HG03354 (cell line): ENCODE measurements around the gene ANP32E.
"Not testable (repeated sequence)": the region's sequence is repeated elsewhere in the genome, so short reads cannot be mapped to it uniquely, and the experiment has no call there.

ENCODE experiments used
- ATAC-seq: cut with Tn5 transposase; IDR thresholded peaks from one replicate; pipeline ENCODE4 v1.9.1; 2021; ENCODE audit warnings: mild to moderate bottlenecking; ENCODE audit not compliant: unreplicated experiment, poor library complexity, severe bottlenecking

The ANP32E gene

DNA sequence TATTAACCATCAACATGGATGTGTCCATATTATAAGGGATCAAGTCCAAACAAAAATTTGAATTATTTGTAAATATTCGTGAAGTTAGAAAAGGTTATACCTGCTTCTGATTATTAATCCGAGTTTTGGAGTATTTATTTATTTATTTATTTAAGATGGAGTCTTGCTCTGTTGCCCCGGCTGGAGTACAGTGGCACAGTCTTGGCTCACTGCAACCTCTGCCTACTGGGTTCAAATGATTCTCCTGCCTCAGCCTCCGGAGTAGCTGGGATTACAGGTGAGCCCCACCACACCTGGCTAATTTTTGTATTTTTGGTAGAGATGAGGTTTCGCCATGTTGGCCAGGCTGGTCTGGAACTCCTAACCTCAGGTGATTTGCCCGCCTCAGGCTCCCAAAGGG lies 20.1 kb downstream of the ANP32E start:
- not testable (repeated sequence) for ATAC-seq

DNA sequence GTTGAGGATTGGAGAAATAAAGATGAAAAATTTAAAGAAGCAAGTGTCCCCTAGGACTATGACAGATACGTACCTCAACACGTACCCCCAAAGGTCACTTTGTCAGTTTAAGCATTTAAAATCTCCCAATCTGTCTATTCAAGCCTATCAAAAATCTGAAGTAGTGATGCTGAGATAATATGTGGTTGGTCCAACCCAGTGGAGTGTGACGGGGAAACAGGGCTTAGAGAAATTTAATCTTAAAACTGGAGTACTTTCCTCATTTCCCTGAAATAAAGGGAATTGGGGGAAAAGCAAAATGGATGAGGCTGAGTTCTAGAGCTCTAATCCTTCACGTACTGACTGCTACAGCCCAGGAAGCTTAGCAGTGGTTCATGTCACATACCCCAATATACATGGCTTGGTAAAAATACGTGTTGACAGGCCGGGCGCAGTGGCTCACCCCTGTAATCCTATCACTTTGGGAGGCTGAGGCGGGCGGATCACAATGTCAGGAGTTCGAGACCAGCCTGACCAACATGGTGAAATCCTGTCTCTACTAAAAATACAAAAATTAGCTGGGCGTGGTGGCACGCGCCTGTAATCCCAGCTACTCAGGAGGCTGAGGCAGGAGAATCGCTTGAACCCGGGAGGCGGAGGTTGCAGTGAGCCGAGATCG lies 21.7 kb downstream of the ANP32E start:
- ATAC-seq, result not testable (repeated sequence)

DNA sequence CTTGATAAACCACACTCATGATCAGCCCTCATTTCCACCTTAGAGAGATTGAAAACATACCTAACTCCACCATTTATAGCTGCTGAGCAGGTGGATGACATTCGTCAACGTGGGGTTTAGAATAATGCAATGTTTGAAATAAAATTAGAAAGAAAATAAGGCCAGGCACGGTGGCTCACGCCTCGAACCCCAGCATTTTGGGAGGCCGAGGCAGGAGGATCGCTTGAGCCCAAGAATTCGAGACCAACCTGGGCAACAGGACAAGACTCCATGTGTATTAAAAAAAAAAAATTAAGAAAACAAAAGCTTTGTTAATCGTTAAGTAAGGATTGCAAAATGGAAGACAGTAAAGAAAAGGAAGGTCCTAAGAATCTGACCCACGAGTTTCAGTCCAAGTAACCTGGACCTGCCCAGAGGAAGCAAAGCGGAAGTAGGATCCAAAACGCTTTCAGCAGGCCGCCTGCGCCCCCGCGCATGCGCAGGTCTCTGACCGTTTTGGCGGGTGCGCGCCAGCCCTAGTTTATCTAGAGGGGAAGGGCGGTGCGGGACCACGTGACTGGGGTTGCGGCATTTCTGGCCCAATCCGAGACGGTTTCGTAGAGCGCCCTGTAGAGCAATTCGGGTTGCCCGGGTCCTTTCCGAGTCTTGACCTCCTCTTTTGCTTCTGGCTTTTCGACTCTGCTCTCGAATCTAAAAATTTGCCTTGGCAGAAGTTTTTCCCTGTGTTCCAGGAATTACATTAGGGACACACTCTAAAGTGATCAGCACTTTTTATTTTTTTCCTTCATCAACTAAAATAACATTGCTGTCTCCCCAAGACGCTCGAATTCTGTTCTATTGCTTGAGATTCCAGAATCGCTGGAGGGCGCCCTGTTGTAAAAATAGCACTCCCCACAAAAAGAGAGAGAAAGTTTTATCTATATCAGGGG lies 22.5 kb downstream of the ANP32E start:
- peak; percentile 98 for ATAC-seq

DNA sequence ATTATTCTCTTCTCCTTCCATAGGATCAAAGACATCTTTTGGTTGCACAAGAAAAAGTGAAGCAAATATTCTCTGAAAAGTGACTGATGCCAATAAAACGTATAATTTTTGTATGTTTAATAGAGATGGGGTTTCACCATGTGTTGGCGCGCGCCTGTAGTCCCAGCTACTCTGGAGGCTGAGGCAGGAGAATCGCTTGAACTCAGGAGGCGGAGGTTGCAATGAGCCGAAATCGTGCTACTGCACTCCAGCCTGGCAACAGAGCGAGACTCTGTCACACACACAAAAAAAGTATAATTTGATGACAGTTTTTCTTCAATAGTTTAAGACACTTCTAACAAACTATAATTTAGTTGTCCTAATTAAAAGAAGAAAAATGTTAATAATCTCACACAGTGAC lies 23.8 kb downstream of the ANP32E start:
- ATAC-seq, result no peak

DNA sequence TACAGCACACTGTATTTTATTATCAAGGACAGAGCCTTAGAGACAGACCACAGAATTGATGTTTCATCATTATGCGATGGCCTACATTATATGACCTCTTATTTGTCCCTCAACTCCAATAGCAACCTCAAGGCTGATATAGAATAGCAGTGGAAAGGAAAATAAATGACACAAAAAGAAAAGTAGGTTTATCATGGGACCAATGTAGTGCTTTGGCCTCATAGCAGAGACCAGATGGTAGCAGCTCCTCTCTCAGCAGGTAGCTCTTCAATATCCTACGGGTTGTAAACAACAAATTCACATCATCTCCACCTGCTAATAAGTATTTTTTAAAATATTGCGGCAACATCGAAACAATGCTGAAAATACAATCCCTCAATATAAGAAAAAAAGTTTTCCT lies 25.2 kb downstream of the ANP32E start:
- no peak for ATAC-seq

DNA sequence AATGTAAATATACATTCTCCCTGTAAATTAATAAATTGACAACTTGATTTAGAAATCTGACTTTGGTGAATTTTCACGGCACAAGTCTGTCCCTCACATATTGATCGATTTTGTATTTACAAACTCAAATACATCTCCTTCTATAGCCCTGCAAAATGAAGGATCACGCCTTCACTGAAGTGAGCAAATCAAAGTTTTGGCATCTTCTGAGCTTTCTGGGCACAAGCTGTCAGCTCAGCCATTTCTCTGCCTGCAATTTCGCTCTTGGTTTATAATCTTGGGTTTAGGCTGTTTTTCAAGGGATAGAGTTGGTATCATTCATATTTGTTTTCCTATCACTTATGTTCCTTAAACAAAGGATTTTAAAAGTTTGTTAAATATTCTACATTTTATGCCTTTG lies 25.8 kb downstream of the ANP32E start:
- ATAC-seq, result no peak

DNA sequence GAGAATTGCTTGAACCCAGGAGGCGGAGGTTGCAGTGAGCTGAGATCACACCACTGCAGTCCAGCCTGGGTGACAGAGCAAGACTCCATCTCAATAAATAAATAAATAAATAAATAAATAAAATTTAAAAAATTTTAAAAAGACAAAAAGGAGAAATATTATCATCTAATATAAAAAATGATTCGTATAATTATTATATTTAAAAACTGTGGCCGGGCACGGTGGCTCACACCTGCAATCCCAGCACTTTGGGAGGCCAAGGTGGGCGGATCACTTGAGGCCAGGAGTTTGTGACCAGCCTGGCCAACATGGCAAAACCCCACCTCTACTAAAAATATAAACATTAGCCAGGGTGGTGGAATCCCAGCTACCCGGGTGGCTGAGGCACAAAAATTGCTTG lies 27.5 kb downstream of the ANP32E start:
- not testable (repeated sequence) for ATAC-seq

DNA sequence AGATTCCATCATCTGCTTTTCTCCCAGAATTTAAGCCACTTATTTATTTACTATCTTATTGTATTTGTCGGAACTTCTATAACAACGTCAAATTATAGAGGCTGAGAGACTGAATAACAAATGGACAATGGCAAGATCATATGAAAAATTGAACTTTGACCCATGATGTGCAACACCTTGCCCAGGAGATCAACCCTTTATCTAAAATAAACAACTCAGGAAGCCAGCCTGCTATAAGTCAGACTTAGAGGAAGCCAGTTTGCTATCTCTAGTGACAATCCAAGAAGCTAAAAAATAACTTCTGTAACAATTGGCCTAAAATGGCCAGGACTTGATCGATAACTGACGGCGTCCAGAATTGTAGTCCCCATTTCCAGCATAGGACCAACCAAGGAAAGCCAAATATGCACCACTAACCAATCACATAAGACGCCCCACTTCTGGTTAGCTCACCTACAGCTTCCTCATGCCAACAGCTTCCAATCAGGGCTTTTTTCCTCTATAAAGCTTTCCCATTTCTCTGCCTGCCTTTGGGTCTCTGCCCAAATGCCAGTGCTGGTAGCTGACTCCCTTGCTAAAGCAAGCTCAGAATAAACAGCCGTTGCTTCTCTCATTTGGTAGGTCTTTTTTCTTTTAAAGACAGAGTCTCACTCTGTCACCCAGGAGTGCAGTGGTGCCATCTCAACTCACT lies 28.5 kb downstream of the ANP32E start:
- ATAC-seq, result no peak

DNA sequence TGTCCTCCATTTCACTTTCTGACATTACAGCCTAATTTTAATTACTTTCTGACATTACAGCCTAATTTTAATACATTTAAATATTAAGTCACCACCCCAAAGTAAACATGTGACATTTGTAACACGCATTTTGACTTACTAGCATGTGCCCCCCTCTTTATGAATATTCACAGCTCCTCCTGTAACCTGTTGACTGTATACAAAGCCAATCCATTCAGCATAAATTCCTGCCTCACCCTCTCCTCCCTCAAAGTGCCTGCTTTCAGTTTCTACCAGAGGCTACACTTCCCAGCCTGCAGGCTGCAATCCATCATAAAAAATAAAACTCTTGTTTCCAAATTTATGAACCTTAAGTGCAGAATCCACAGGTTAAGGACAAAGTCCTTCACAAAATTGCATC lies 39.5 kb downstream of the ANP32E start:
- no peak for ATAC-seq

DNA sequence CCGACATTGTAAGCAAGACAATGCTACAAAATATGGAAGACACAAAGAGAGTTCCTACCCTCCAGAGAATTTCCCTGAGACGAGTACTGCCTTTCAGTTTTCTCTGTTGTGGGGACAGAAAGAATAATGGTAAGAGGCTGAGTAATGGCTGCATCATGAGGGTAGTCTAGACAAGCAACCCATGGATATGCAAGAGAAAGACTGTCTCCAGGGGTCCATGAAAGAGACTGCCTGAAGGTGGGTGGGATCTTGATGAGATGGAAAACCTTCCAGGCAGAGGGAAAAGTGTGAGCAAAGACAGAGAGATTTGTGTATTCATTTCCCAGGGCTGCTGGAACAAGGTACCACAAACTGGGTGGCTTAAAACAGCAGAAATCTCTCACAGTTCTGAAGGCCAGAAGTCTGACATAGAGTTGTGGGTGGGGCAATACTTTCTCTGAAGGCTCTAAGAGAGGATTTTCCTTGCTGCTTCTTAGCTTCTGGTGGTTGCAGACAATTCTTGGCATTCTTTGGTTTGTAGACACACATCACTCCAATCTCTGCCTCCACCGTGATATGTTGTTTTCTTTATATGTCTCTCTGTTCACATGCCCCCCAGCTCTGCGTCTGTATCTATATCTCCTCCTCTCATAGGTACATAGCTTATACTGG lies 41.4 kb downstream of the ANP32E start:
- ATAC-seq, result no peak

DNA sequence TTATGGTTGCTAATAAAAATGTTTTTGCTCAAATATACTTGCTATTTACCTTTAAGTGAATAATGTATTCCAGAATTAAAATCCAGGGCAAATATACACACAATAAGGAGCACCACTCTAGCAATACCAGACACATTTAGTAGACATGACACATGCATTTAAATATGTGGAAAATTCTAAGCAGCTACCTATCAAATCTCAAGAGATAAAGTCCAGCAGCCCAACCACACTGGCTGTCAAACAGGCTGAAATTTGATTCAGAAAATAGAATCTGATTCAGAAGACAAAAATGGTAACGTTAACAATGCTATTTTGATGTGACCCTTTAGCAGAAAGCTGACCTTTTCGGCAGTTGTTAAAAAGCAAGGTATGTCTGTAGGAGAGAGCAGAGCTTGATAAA lies 43.9 kb downstream of the ANP32E start:
- no peak for ATAC-seq

DNA sequence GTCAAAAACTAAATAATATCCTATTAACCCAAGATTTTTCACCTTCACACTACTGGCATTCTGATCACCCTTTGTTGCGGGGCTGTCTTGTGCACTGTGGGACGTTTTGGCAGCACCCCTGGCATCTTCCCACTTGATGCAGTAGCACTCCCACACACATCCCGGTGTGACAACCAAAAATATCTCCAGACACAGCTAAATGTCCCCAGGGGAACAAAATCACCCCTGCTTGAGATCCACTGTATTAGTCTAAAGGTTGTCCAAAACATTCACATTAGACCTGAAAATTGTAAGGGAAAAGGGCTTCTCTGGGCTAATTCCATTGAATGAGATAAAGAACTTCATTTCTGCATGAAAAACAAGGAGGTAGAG lies 48.4 kb downstream of the ANP32E start:
- no peak for ATAC-seq

DNA sequence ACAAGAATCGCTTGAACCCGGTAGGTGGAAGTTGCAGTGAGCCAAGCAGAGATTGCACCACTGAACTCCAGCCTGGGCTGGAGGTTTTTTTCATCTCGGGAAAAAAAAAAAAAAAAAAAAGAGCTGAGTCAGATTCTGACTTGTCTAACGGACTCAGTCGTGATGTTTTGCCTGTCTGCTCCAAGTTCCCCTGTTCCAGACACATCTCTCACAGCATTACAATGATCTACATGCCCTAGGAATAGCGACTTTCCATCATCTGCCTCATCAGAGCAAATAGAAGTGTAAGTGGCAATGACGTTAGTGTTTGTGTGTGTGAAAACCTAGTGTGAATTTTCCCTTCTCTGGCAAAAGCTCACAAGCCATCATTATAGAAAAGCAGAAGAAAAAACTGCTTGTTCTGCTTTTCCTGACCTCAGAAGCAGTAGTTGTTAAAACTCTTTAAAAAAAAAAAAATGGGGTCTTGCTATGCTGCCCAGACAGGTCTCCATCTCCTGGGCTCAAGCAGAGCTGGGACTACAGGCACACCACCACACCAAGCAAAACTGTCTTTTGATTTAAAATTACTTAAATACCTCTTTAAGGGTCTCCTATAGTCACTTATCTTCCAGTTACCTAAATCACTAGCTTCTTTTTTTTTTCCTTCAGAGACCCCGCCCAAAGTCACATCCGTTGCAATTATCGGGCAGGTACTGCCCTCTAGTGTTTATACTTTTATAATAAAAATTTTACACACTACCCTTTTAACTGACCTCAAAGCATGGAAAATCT lies 48.9 kb downstream of the ANP32E start:
- ATAC-seq, result no peak

DNA sequence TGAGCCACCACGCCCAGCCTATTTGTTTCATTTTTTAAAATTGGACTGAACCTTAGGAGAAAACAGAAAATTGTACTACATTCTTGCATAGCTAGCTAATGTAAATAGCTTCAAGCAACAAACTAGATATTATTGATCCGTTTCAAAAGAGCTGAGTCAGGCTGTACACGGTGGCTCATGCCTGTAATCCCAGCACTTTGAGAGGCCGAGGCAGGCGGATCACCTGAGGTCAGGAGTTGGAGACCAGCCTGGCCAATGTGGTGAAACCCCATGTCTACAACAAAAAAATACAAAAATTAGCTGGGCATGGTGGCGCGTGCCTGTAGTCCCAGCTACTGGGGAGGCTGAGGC lies 49.5 kb downstream of the ANP32E start:
- not testable (repeated sequence) for ATAC-seq

DNA sequence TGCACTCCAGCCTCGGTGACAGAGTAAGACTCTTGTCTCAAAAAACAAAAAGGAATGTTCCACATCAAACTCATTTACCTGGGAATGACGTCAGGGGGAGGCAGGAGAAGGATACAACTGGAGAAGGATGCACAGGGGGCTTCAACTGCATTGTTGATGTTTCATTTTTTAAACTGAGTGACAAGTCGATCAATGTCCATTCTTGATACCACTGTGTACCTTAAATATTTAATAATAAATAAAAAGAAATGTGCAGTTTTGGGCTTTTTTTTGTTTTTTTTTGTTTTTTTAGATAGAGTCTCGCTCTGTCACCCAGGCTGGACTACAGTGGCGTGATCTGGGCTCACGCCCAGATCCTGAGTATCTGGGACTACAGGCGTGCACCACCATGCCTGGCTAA lies 50.4 kb downstream of the ANP32E start:
- ATAC-seq, result no peak

DNA sequence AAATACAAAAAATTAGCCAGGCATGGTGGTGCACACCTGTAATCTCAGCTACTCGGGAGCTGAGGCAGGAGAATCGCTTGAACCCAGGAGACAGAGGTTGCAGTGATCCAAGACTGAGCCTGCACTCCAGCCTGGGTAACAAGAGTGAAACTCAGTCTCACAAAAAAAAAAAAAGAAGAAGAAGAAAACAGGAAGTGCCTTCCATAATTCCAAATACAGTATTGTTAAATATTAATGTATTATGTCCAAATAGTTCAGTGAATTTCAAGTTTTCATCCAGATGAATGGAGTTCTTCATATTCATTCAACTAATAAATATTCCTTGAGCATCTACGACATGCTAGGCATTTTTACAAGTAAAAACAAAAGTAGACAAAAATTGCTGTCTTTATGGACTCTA lies 52.9 kb downstream of the ANP32E start:
- no peak for ATAC-seq

DNA sequence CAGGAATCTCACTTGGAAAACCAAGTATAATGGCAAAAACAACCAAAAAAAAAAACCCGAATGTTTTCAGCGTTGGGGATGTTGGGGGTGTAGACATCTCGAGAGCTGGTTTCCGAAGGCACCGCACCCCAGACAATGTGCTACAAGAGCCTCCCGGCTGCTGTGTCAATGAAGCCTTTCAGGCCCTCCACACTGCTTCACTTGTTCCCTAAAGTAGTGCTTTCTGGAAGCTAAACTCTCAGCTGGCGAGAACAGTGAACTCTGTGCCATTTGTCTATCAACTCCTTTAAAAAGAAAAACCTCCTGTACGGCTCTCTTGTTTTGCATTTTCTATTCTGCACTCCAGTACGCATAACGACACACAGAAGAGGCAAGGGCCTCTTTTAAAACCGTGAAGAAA lies 53.7 kb downstream of the ANP32E start:
- no peak for ATAC-seq

DNA sequence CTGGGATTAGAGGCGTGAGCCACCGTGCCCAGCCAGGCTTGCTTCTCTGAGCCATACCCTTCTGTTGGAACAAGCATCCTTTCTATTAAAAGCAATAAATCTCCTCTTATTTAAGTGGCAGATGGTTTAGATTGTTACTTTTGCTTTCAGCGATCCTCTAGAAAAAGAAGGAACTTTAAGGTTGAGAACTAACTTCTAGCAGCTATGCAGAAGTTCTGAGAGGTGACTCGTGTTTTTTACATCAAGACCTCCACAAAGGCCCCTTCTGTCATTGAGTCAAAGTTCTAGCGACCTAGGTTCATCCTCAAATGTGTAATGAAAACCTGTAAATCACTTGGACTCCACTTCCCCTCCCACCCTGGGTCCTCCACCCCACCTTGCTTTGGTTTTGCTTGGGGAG lies 55.4 kb downstream of the ANP32E start:
- no peak for ATAC-seq

DNA sequence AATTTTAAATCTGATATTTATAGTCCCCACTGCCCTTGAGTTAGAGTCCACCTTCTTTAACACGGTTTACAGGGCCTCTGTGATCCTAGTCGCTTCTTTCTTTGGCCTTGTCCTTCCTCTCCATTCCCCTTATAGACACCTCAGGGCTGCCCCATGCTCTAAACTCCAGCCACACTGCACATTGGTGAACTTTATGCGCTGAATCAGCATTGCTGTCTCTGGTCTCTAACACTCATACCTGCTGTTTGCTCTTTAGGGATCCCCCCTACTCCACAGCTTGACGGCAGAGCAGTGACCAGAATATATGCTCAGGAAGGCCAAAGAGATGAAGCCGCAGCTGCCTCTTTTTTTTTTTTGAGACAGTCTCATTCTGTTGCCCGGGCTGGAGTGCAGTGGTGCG lies 56.0 kb downstream of the ANP32E start:
- no peak for ATAC-seq

DNA sequence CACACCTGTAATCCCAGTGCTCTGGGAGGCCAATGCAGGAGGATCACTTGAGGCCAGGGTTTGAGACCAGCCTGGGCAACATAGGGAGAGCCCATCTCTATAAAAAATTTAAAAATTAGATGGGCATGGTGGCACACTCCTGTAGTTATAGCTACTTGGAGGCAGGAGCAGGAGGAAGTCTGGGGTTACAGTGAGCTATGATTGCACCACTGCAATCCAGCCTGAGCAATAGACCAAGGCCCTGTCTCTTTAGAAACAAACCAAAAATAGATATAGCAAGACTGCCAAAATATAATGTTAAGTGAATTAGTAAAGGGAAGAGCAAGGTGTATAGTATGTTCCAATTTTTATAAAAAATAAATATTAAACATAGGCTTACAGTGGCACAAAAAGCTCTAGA lies 57.4 kb downstream of the ANP32E start:
- no peak for ATAC-seq
